DMS79 treated with DMSO at 0.1 percent for 48 hours (cell line): ENCODE results near the gene TRIM37.
"Not testable (repeated sequence)": the region's sequence is repeated elsewhere in the genome, so short reads cannot be mapped to it uniquely, and the experiment has no call there.

Experiments used
- DNase-seq: peaks from one replicate; lab custom pipeline; 2025; lab: John Stamatoyannopoulos, UW

TRIM37 gene

DNA sequence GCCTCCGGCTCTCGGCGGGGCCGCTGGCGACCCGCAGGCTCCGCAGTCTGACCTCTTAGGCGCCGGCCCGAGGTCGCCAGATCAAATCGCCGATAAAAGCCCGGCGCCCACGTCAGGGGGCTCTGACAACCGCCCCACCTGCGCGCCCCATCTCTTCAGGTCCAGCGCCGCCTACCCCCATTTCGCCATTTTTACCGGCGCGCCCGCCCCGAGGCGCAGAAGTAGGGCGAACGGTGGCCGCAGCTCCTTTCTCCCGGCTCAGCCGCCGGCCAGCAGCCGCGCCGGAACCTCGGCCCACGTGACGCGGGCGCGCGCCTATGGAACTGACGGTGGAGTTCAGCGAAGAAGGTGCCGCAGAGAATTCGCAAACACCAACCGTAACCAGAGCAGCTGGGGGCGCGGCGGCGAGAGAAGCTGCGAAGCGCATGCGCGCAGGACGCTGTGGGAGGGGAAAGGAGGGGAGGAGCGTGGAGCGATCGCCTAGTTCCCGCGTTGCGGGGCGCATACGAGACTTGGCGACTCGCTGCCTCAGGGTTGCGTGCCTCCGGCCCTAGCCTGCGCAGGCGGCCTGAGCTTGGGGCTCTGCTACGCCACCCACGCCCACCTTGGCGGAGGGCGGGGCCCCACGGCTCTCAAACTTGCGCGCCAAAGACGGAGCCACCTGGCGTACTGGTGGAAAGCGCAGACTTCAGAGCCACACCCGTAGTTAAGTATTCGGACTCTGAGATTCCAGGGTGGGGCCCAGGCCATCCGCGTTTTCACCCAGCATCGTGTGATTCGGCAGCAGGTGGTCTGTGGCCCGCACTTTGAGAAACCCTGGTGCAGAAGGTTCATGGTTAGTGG is at the start of gene TRIM37:
TSS of gene TRIM37 (minus strand) at position 418 of the 843 bp plus-strand sequence. CDS start 419 bp downstream, outside the sequence.
- DNase-seq: peak; percentile 91

DNA sequence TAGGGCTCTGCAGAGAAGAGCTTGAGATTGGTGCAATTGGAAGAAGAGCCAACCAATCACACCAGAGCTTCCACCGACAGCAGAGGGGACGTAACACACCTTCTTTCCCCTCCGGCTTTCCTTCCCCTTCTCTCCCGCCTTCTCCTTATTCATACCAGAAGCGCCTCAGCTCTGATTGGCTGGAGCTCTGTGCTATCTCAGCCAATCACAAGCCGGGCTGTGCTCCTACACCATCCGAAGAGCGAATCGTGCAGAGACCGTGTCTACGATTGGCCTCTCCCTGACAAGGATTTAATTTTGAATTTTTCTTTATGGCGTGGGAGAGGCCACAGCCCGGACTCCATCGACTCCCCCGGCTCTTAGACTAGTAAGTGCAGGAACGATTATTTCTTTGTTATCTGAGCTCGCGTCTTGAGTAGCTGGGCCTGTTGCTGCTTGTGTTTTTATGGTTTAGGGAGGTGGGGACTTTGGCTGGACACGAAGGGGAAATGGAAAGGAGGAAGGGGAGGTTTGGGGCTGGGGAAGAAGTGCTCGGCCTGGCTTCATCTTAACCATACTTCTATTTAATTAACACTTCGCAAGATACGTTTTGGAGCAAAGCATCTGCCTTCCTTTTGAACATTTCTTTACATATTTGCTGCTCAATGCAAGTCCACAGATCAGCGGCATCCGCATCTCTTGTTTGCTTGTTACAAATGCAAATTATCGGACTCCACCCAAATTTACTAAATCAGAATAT is 48.9 kb upstream of the TRIM37 start, which contains the start of gene PRR11:
TSS of gene PRR11 (plus strand) at position 308 of the 739 bp plus-strand sequence. CDS start 14,007 bp downstream, outside the sequence.
- peak; percentile 99 for DNase-seq

DNA sequence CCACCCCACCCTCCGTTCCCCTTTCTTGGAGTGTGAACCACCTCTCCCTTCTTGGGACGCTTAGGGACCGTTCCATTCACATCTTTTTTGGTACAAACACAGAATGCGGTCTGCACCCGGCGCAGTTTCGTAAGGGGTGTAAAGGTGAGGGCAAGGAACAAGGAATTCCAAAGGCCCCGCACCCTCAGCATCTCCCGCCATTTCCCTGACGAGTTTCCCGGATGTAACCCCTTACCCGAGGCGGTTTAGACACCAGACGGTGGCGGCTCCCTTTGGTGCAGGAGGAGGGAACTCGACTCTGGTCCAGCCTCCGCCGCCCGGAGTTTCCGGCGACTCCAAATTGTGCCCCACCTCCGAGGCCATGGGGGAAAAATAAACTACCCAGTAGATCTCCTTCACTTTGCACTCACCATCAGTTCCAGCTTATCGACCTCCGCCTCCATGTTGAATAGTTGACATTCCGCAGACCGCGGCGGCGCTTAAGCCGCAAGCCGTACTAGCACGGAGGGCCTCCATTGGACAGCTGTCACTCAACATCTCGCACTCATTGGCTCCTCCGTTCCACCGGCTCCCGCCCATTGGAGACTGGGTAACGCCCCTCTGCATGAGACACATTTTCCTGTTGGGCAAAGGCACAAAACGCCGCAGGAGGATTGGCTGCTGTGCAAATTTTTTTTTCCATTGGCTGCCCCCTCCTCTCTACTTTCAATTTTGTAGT is 48.2 kb upstream of the TRIM37 start, which contains the start of gene SKA2:
TSS of gene SKA2 (minus strand) at position 466 of the 718 bp plus-strand sequence. CDS start at position 443, 23 bp downstream.
- peak; percentile 99 for DNase-seq

- peak; percentile 8 for DNase-seq
Observed at GRCh38 chr17:59154292-59154720, 47.6 kb upstream of the TRIM37 start.

GRCh38 chr17:59152925-59153324 is 46.2 kb upstream of the TRIM37 start:
- no peak for DNase-seq

GRCh38 chr17:59151591-59151990 is 44.9 kb upstream of the TRIM37 start:
- no peak for DNase-seq

- no peak for DNase-seq
Observed at GRCh38 chr17:59151006-59151405, 44.3 kb upstream of the TRIM37 start.

GRCh38 chr17:59149841-59150511 is 43.3 kb upstream of the TRIM37 start:
- DNase-seq: no peak

DNA sequence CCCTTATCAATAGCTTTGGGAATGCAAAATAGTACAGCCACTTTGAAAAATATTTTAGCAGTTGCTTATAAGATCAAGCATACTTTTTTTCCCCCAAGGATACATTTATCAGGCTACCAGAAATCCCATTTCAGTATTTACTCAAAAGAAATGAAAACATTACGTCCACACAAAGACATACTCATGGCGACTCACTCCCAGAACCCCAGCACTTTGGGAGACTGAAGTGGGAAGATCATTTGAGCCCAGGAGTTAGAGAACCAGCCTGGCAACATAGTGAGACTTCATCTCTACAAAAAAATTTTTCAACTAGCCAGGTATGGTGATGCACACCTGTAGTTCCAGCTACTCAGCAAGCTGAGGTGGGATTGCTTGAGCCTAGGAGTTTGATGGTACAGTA is 42.4 kb upstream of the TRIM37 start:
- no peak for DNase-seq

DNA sequence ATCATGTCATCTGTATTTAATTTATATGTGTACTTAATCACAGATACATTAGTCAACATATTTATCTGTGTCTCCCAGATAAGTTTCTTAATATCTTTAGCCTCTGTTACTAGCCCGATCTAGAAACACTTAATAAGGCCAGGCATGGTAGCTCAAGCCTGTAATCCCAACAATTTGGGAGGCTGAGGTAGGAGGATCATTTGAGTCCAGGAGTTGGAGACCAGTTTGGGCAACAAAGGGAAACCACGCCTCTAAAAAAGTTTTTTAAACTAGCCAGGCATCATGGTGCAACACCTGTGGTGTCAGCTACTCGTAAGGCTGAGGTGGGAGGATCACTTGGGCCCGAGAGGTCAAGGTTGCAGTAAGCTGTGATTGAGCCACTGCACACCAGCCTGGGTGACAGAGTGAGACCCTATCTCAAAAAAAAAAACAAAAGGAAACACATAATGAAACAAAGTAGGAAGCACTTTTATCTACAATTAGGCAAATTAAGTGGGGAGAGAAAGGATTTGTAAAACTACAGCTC is 39.0 kb upstream of the TRIM37 start:
- DNase-seq: no peak

- no peak for DNase-seq
Observed at GRCh38 chr17:59141860-59142259, 35.2 kb upstream of the TRIM37 start.

DNA sequence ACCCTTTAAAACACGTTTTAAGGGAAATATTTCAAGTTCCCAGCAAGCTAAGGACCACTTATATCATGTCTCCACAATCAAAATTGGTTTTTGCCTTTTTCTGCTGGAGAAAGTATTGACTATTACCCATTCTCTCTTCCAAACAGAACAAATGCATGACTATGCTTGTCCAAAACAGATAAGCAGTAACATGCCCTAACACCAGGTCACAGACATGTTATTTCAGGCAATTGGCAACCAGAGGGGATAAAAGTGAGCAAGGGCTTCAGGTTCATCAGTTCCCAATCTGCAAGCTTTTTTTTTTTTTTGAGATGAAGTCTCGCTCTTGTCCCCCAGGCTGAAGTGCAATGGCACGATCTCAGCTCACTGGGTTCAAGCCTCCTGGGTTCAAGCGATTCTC is 33.3 kb upstream of the TRIM37 start:
- no peak for DNase-seq

DNA sequence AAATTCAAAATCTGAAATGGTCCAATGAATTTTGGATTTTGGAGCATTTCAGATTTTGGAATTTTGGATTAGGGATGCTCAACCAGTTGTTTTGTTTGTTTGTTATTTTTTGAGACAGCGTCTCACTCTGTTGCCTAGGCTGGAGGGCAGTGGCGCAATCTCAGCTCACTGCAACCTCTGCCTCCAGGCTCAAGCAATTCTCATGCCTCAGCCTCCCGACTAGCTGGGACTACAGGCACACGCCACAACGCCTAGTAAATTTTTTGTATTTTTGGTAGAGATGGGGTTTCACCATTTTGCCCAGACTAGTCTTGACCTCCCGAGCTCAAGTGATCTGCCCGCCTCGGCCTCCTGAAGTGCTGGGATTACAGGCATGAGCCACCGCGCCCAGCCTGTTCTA is 31.7 kb upstream of the TRIM37 start:
- DNase-seq: not testable (repeated sequence)

DNA sequence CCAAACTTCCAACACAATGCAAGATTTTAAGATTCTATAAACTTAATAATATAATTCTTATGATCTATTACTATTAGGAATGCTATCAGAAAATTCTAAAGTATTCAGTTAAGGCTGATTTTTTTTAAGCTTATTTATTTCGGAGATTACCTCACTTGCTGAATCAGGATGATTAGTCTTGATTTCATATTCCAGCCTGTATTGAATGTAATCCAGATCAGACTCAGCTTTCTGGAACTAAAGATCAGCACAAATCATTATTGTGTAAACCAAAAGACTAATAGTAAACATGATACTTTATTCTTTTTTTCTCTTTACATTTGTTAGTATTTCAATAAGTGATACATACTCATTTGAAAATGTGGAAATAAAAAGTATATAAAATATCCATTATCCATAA is 24.5 kb upstream of the TRIM37 start:
- no peak for DNase-seq

DNA sequence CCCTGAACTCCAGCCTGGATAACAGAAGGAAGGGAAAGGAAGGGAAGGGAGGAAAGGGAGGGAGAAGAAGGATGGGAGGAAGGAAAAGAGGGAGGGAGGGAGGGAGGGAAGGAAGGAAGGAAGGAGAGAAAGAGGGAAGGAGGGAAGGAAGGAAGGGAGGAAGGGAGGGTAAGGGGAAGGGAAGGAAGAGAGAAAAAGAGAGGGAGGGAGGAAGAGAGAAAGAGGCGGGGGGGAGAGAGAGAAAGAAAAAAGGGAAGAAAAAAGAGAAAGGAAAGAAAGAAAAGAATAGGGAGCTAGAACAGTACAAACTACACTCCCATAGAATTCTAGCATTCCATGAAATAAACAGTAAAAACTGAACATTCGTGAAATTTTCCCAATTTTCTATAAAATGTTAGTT is 23.1 kb upstream of the TRIM37 start:
- DNase-seq: no peak

DNA sequence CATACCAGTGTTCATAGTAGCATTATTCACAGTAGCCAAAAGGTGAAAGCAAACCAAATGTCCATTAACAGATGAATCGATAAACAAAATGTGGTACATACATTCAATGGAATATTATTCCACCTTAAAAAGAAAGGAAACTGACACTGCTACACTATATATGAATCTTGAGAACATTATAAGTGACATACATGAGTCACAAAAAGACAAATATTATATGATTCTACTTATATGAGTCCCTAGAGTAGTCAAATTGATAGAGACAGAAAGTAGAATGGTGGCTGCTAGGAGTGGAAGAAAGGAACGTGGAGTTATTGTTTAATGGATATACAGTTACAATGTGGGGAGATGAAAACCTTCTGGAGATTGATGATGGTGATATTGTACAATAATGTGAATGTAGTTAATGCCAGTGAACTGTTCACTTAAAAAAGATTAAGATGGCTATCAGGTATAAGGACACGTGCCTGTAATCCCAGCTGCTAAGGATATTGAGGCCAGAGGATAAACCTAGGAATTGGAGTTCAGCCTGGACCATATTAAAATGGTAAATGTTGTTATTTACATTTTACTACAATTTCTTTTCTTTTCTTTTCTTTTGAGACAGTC is 20.2 kb upstream of the TRIM37 start:
- DNase-seq: no peak

DNA sequence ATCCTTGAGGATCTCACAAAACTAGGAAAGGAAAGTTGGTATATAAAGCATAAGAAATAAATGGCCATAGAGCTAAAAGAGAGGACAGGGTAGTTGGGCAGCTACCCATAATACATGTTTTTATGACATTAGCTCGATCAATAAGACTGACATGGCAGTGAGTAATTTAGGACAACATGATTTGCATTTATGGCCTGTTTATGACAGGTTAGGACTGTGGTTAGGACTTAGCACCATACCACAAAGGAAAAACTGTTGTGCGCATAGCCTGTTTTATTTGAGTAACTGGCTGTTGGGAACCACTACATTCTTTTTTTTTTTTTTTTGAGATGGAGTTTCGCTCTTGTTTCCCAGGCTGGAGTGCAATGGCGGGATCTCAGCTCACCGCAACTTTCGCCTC is 18.0 kb upstream of the TRIM37 start:
- DNase-seq: no peak

- DNase-seq: no peak
Observed at GRCh38 chr17:59121901-59122480, 15.3 kb upstream of the TRIM37 start.

- DNase-seq: no peak
Observed at GRCh38 chr17:59115474-59115873, 8.8 kb upstream of the TRIM37 start.

- DNase-seq: no peak
Observed at GRCh38 chr17:59111539-59111938, 4.9 kb upstream of the TRIM37 start.

DNA sequence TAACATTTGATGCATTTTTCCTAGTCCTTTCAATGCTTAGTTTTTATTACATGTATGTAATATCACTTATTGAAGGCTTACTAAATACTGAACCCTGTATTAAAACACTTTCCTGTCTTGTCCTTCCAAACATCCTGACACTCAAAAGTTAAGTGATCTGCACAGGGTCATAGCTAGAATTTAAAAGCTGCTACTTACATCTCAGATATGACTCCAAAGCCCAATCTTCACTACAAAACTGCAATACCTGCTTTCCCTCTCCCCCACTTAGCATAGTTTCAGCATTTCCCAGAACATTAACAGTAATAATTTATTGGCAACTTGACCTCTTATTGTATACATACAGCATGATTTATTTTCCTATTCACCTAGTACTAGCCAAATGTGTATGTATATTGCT is 4.3 kb upstream of the TRIM37 start:
- DNase-seq: no peak
